Measurements from ENCODE around the gene TRIM72. TPM values are rescaled to one million over a fixed set of nuclear protein-coding genes. Genes with fewer than 3 reads are reported as not detected.

The TRIM72 gene
- total RNA-seq, 1 experiment from 2014 or later = 0.09 TPM

GRCh38 chr16:31223044-31223443 is 9.1 kb downstream of the TRIM72 start:
- intact Hi-C loops (cut with micrococcal nuclease; ENCODE audit: unreplicated experiment) = no loop called here
- H3K27ac ChIP-seq = no peak overlapping the region
- CTCF ChIA-PET = no interaction called here
- no peaks in the 10 kb centered on the region for H3F3A ChIP-seq (ENCODE audit: insufficient read depth, low read depth)
- POLR2A ChIA-PET (ENCODE audit: unreplicated experiment) = no interaction called here
- H3K79me2 ChIP-seq (ENCODE audit: low read depth) = no peaks in the 10 kb centered on the region
- no peaks in the 10 kb centered on the region for H3K36me3 ChIP-seq (ENCODE audit: low read depth)
- no peak for DNase-seq
- H4K20me1 ChIP-seq (ENCODE audit: insufficient read depth) = no peaks in the 10 kb centered on the region
- H3K4me1 ChIP-seq (replicated peaks; ENCODE audit: insufficient read depth) = no peaks in the 10 kb centered on the region
- TF ChIP-seq, protein P1, sequence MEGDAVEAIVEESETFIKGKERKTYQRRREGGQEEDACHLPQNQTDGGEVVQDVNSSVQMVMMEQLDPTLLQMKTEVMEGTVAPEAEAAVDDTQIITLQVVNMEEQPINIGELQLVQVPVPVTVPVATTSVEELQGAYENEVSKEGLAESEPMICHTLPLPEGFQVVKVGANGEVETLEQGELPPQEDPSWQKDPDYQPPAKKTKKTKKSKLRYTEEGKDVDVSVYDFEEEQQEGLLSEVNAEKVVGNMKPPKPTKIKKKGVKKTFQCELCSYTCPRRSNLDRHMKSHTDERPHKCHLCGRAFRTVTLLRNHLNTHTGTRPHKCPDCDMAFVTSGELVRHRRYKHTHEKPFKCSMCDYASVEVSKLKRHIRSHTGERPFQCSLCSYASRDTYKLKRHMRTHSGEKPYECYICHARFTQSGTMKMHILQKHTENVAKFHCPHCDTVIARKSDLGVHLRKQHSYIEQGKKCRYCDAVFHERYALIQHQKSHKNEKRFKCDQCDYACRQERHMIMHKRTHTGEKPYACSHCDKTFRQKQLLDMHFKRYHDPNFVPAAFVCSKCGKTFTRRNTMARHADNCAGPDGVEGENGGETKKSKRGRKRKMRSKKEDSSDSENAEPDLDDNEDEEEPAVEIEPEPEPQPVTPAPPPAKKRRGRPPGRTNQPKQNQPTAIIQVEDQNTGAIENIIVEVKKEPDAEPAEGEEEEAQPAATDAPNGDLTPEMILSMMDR (conservative IDR thresholded peaks at IDR 0.05) = no peak
- no peak for TF ChIP-seq EZH2 (IDR thresholded peaks at IDR 0.05; ENCODE audit: low read depth)
- H3K27me3 ChIP-seq (ENCODE audit: insufficient read depth, low read depth) = no peaks in the 10 kb centered on the region
- H3K9me3 ChIP-seq (ENCODE audit: insufficient read depth, low read depth) = no peaks in the 10 kb centered on the region
- H3K4me2 ChIP-seq = no peak overlapping the region
- H3K9me2 ChIP-seq (ENCODE audit: insufficient read depth) = no peaks in the 10 kb centered on the region
- no TSS peak for BruUV-seq (replicated peaks)
- H3K4me3 ChIP-seq = no peak overlapping the region
- H2AFZ ChIP-seq = no peak overlapping the region

GRCh38 chr16:31224092-31224955 is 10.4 kb downstream of the TRIM72 start:
- Histone ChIP-seq H3K27me3 (ENCODE audit: insufficient read depth, low read depth) (no peaks in the 10 kb centered on the region), H3K9me3 (ENCODE audit: insufficient read depth, low read depth) (no peaks in the 10 kb centered on the region), H3K79me2 (ENCODE audit: low read depth) (no peaks in the 10 kb centered on the region), H3K36me3 (ENCODE audit: low read depth) (no peaks in the 10 kb centered on the region), H2AFZ (no peak overlapping the region), H4K20me1 (ENCODE audit: insufficient read depth) (no peaks in the 10 kb centered on the region), H3K4me2 (no peak overlapping the region), H3K27ac (no peak overlapping the region), H3F3A (ENCODE audit: insufficient read depth, low read depth) (no peaks in the 10 kb centered on the region), H3K9me2 (ENCODE audit: insufficient read depth) (no peaks in the 10 kb centered on the region), H3K4me1 (replicated peaks; ENCODE audit: insufficient read depth) (no peaks in the 10 kb centered on the region), H3K4me3 (no peak overlapping the region)
- no TSS peak for BruUV-seq (replicated peaks)
- CTCF ChIA-PET = no interaction called here
- POLR2A ChIA-PET (ENCODE audit: unreplicated experiment) = no interaction called here
- DNase-seq = no peak
- intact Hi-C loops (cut with micrococcal nuclease; ENCODE audit: unreplicated experiment) = no loop called here
- TF ChIP-seq, protein P1 (conservative IDR thresholded peaks at IDR 0.05) = no peak
- TF ChIP-seq EZH2 (IDR thresholded peaks at IDR 0.05; ENCODE audit: low read depth) = no peak

DNA sequence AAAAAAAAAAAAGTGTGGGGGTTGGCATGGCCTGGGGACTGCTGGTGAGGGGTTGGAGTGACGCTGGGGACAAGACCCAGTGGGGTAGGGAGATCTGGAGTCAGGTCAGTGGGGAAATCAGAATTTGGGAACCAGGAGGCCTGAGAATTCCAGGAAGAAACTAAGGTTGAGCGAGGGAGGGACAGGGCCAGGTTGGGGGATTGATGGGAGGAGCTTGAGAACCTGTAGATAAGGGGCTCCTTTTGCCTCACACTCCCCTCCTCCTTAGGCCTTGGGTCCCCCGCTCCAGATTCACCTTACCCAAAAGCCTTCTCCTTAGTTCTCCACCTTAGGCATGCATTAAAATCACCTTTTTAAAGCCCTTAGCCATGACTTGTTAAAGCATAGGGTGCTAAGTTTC is 11.3 kb downstream of the TRIM72 start:
- ChIA-PET CTCF (no interaction called here), POLR2A (ENCODE audit: unreplicated experiment) (no interaction called here)
- H3K4me2 ChIP-seq = no peak overlapping the region
- H2AFZ ChIP-seq = no peak overlapping the region
- BruUV-seq (replicated peaks) = no TSS peak
- H3K27ac ChIP-seq = no peak overlapping the region
- no peaks in the 10 kb centered on the region for H4K20me1 ChIP-seq (ENCODE audit: insufficient read depth)
- no peak for DNase-seq
- TF ChIP-seq EZH2 (IDR thresholded peaks at IDR 0.05; ENCODE audit: low read depth) = no peak
- TF ChIP-seq, protein P1 (conservative IDR thresholded peaks at IDR 0.05) = no peak
- no peaks in the 10 kb centered on the region for H3K9me2 ChIP-seq (ENCODE audit: insufficient read depth)
- H3K27me3 ChIP-seq (ENCODE audit: insufficient read depth, low read depth) = no peaks in the 10 kb centered on the region
- no peaks in the 10 kb centered on the region for H3K9me3 ChIP-seq (ENCODE audit: insufficient read depth, low read depth)
- H3K36me3 ChIP-seq (ENCODE audit: low read depth) = no peaks in the 10 kb centered on the region
- intact Hi-C loops (cut with micrococcal nuclease; ENCODE audit: unreplicated experiment) = no loop called here
- no peaks in the 10 kb centered on the region for H3F3A ChIP-seq (ENCODE audit: insufficient read depth, low read depth)
- no peaks in the 10 kb centered on the region for H3K79me2 ChIP-seq (ENCODE audit: low read depth)
- no peak overlapping the region for H3K4me3 ChIP-seq
- no peaks in the 10 kb centered on the region for H3K4me1 ChIP-seq (replicated peaks; ENCODE audit: insufficient read depth)
